HPDE6-E6E7 (cell line): ENCODE data around the gene ACSL3.

Source experiments
- DNase-seq: peaks from one replicate; pipeline ENCODE4 v3.0.0; 2011; ENCODE audit warnings: missing footprints; ENCODE audit errors: extremely low spot score

The ACSL3 gene

GRCh38 chr2:222942561-222942960 is 81.7 kb downstream of the ACSL3 start:
- no peak for DNase-seq

GRCh38 chr2:222942977-222943376 is 82.1 kb downstream of the ACSL3 start:
- no peak for DNase-seq

GRCh38 chr2:222943820-222944219 is 83.0 kb downstream of the ACSL3 start:
- DNase-seq, result no peak

GRCh38 chr2:222944552-222944951 is 83.7 kb downstream of the ACSL3 start:
- no peak for DNase-seq

GRCh38 chr2:222944971-222945740 is 84.3 kb downstream of the ACSL3 start:
- no peak for DNase-seq

- DNase-seq, result no peak
Measured at GRCh38 chr2:222945887-222946286, 85.1 kb downstream of the ACSL3 start.

GRCh38 chr2:222946700-222947287 is 86.0 kb downstream of the ACSL3 start:
- no peak for DNase-seq

- no peak for DNase-seq
Measured at GRCh38 chr2:222949073-222949472, 88.2 kb downstream of the ACSL3 start.

GRCh38 chr2:222949690-222950323 is 89.0 kb downstream of the ACSL3 start:
- no peak for DNase-seq

- no peak for DNase-seq
Measured at GRCh38 chr2:222950638-222951285, 89.9 kb downstream of the ACSL3 start.

- no peak for DNase-seq
Measured at GRCh38 chr2:222952204-222952603, 91.4 kb downstream of the ACSL3 start.

GRCh38 chr2:222955008-222955407 is 94.2 kb downstream of the ACSL3 start:
- DNase-seq, result no peak

GRCh38 chr2:222959358-222959757 is 98.5 kb downstream of the ACSL3 start:
- peak; percentile 71 for DNase-seq

GRCh38 chr2:222960126-222960525 is 99.3 kb downstream of the ACSL3 start:
- DNase-seq, result no peak

GRCh38 chr2:222963641-222964040 is 102.8 kb downstream of the ACSL3 start:
- DNase-seq, result no peak

GRCh38 chr2:222964376-222965031 is 103.7 kb downstream of the ACSL3 start:
- no peak for DNase-seq

GRCh38 chr2:222965555-222965954 is 104.7 kb downstream of the ACSL3 start:
- DNase-seq, result no peak

GRCh38 chr2:222968550-222969155 is 107.8 kb downstream of the ACSL3 start:
- no peak for DNase-seq

GRCh38 chr2:222969491-222969890 is 108.7 kb downstream of the ACSL3 start:
- no peak for DNase-seq

GRCh38 chr2:222972420-222972819 is 111.6 kb downstream of the ACSL3 start:
- no peak for DNase-seq

- no peak for DNase-seq
Measured at GRCh38 chr2:222973237-222973636, 112.4 kb downstream of the ACSL3 start.

- no peak for DNase-seq
Measured at GRCh38 chr2:222973733-222974132, 112.9 kb downstream of the ACSL3 start.
